GM23338 (cell line): ENCODE measurements around the gene TMEM135. TPM values are rescaled to one million over a fixed set of nuclear protein-coding genes. Genes with fewer than 3 reads are reported as not detected.
A peak's percentile ranks its signal among the peaks of the same experiment; 100 is the strongest.

Experiments used
- ATAC-seq: fragments of 200-7000 bp; cut with Tn5 transposase; 3 replicates; pipeline ENCODE4 v1.9.1; 2020
- DNase-seq: peaks from one replicate; pipeline ENCODE4 v3.0.0-alpha.2; 2015; ENCODE audit warnings: low spot score
- H2AFZ ChIP-seq: fragments of 200-600 bp; sonication (generic); 2 replicates; pipeline ENCODE4 v1.8.0; 2016; ENCODE audit warnings: antibody characterized with exemption, mild to moderate bottlenecking, moderate library complexity
- H3F3A ChIP-seq: fragments of 200-600 bp; sonication (generic); replicated peaks from 2 replicates; pipeline ENCODE4 v1.8.0; 2017; ENCODE audit warnings: antibody characterized with exemption, mixed run types, low read depth
- H3K27ac ChIP-seq: fragments of 200-600 bp; sonication (generic); 2 replicates; pipeline ENCODE4 v1.6.1; 2016; ENCODE audit warnings: low read depth
- H3K27me3 ChIP-seq: fragments of 200-600 bp; sonication (generic); 2 replicates; pipeline ENCODE4 v1.8.0; 2016; ENCODE audit warnings: mild to moderate bottlenecking, mixed run types, moderate library complexity; ENCODE audit not compliant: insufficient read depth
- H3K36me3 ChIP-seq: fragments of 200-600 bp; sonication (generic); 2 replicates; pipeline ENCODE4 v1.8.0; 2016; ENCODE audit warnings: mild to moderate bottlenecking; ENCODE audit not compliant: insufficient read depth
- H3K4me1 ChIP-seq: fragments of 200-600 bp; sonication (generic); 2 replicates; pipeline ENCODE4 v1.8.0; 2016; ENCODE audit warnings: mild to moderate bottlenecking, moderate library complexity; ENCODE audit not compliant: insufficient read depth
- H3K4me2 ChIP-seq: fragments of 200-600 bp; sonication (generic); 2 replicates; pipeline ENCODE4 v1.7.1; 2017; ENCODE audit warnings: mixed run types
- H3K4me3 ChIP-seq: fragments of 200-600 bp; sonication (generic); 2 replicates; pipeline ENCODE4 v1.6.1; 2016; ENCODE audit warnings: mixed run types
- H3K79me2 ChIP-seq: fragments of 200-600 bp; sonication (generic); replicated peaks from 2 replicates; pipeline ENCODE4 v1.8.0; 2017; ENCODE audit warnings: mild to moderate bottlenecking; ENCODE audit not compliant: insufficient read depth
- H3K9me2 ChIP-seq: fragments of 200-600 bp; sonication (generic); 2 replicates; pipeline ENCODE4 v1.8.0; 2017; ENCODE audit not compliant: insufficient read depth
- H4K20me1 ChIP-seq: fragments of 200-600 bp; sonication (generic); replicated peaks from 2 replicates; pipeline ENCODE4 v1.8.0; 2017; ENCODE audit warnings: mild to moderate bottlenecking; ENCODE audit not compliant: insufficient read depth
- H3K27ac Mint-ChIP-seq: 2 replicates; pipeline ENCODE4 v1.8.0; 2020; ENCODE audit warnings: inconsistent platforms, mild to moderate bottlenecking, moderate library complexity, mixed read lengths
- H3K27me3 Mint-ChIP-seq: 3 replicates; pipeline ENCODE4 v1.8.0; 2022; ENCODE audit warnings: low read depth, mild to moderate bottlenecking, moderate library complexity, mixed read lengths, inconsistent platforms; ENCODE audit not compliant: insufficient read depth, poor library complexity
- H3K36me3 Mint-ChIP-seq: 3 replicates; pipeline ENCODE4 v1.8.0; 2021; ENCODE audit warnings: low read depth, mild to moderate bottlenecking, inconsistent platforms, moderate library complexity, mixed read lengths
- H3K4me1 Mint-ChIP-seq: 3 replicates; pipeline ENCODE4 v1.8.0; 2020; ENCODE audit warnings: mild to moderate bottlenecking, inconsistent platforms, mixed read lengths
- H3K4me3 Mint-ChIP-seq: 3 replicates; pipeline ENCODE4 v1.8.0; 2021; ENCODE audit warnings: moderate library complexity, mild to moderate bottlenecking, inconsistent platforms, mixed read lengths
- H3K9me3 Mint-ChIP-seq: 3 replicates; pipeline ENCODE4 v1.8.0; 2020; ENCODE audit warnings: moderate library complexity, mild to moderate bottlenecking, inconsistent platforms, mixed read lengths
- CREB1 ChIP-seq: fragments of 250-450 bp; sonication (Bioruptor Pico); IDR thresholded peaks from 2 replicates; pipeline ENCODE4 v1.5.0; 2020; ENCODE audit warnings: low read depth, mild to moderate bottlenecking, moderate library complexity
- NANOG ChIP-seq: IDR thresholded peaks from 2 replicates; pipeline ENCODE4 v1.6.1; 2016; ENCODE audit warnings: antibody characterized with exemption, borderline replicate concordance
- STAT1 ChIP-seq: IDR thresholded peaks from one replicate; pipeline ENCODE4 v1.6.1; 2016; ENCODE audit warnings: antibody characterized with exemption; ENCODE audit not compliant: unreplicated experiment
- ZNF331 ChIP-seq: fragments of 250-450 bp; sonication (Bioruptor Pico); IDR thresholded peaks from 2 replicates; pipeline ENCODE4 v1.5.0; 2020; ENCODE audit warnings: low read depth, mild to moderate bottlenecking, moderate library complexity
- polyA plus RNA-seq: library from polyadenylated mRNA; unstranded; fragments of >200 nt; fragmentation: Nextera tagmentation; extraction: Ambion mirVana; gene quantifications from 2 replicates; pipeline ENCODE4 v1.2.1, GENCODE V29; 2016
- total RNA-seq: library from RNA; depleted of rRNA; stranded (reverse); fragments of >200 nt; shearing (Covaris generic); gene quantifications from 2 replicates; pipeline ENCODE4 v1.2.3, GENCODE V29; 2014
- TF ChIP-seq, protein P1 (sequence below), 2 experiments: fragments of 200-600 bp in 1 of 2; sonication (generic) in 1 of 2; conservative IDR thresholded peaks; 2 replicates each; pipeline versions ENCODE4 v1.5.1 to v1.6.1; 2016 to 2017; ENCODE audit warnings: antibody characterized with exemption in 2 of 2, low read depth in 2 of 2, mild to moderate bottlenecking in 2 of 2, moderate library complexity in 1 of 2
- TF ChIP-seq, protein P2 (sequence below): fragments of 250-450 bp; sonication (Bioruptor Pico); IDR thresholded peaks from 2 replicates; pipeline ENCODE4 v1.5.0; 2020; ENCODE audit warnings: mild to moderate bottlenecking, moderate library complexity

Gene TMEM135
- total and polyA plus RNA-seq, 2 experiments from 2014 or later: 23.4 to 49.9 TPM

DNA sequence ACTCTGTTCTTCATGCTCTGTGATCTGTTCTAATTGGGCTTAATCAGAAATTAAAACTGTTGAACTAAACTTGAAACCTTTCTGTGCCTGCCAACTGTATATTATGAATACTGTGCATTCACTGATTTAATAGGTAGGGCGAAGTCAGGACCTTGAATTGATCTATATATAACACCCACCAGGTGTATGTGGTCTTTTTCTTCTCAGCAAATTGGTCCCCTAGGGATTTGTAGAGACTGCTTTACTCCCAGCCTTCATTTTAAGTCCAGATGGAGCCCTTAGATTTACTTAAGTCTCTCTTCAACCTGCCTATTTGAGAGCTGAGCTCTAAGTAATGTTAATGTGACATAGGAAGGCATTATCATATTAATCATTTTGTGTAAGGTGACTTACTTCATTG is 257.5 kb downstream of the TMEM135 start (continued):
- TF ChIP-seq, protein P1, sequence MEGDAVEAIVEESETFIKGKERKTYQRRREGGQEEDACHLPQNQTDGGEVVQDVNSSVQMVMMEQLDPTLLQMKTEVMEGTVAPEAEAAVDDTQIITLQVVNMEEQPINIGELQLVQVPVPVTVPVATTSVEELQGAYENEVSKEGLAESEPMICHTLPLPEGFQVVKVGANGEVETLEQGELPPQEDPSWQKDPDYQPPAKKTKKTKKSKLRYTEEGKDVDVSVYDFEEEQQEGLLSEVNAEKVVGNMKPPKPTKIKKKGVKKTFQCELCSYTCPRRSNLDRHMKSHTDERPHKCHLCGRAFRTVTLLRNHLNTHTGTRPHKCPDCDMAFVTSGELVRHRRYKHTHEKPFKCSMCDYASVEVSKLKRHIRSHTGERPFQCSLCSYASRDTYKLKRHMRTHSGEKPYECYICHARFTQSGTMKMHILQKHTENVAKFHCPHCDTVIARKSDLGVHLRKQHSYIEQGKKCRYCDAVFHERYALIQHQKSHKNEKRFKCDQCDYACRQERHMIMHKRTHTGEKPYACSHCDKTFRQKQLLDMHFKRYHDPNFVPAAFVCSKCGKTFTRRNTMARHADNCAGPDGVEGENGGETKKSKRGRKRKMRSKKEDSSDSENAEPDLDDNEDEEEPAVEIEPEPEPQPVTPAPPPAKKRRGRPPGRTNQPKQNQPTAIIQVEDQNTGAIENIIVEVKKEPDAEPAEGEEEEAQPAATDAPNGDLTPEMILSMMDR (conservative IDR thresholded peaks at IDR 0.05; ENCODE audit: low read depth in 2 of 2): no peak
- TF ChIP-seq, protein P2, sequence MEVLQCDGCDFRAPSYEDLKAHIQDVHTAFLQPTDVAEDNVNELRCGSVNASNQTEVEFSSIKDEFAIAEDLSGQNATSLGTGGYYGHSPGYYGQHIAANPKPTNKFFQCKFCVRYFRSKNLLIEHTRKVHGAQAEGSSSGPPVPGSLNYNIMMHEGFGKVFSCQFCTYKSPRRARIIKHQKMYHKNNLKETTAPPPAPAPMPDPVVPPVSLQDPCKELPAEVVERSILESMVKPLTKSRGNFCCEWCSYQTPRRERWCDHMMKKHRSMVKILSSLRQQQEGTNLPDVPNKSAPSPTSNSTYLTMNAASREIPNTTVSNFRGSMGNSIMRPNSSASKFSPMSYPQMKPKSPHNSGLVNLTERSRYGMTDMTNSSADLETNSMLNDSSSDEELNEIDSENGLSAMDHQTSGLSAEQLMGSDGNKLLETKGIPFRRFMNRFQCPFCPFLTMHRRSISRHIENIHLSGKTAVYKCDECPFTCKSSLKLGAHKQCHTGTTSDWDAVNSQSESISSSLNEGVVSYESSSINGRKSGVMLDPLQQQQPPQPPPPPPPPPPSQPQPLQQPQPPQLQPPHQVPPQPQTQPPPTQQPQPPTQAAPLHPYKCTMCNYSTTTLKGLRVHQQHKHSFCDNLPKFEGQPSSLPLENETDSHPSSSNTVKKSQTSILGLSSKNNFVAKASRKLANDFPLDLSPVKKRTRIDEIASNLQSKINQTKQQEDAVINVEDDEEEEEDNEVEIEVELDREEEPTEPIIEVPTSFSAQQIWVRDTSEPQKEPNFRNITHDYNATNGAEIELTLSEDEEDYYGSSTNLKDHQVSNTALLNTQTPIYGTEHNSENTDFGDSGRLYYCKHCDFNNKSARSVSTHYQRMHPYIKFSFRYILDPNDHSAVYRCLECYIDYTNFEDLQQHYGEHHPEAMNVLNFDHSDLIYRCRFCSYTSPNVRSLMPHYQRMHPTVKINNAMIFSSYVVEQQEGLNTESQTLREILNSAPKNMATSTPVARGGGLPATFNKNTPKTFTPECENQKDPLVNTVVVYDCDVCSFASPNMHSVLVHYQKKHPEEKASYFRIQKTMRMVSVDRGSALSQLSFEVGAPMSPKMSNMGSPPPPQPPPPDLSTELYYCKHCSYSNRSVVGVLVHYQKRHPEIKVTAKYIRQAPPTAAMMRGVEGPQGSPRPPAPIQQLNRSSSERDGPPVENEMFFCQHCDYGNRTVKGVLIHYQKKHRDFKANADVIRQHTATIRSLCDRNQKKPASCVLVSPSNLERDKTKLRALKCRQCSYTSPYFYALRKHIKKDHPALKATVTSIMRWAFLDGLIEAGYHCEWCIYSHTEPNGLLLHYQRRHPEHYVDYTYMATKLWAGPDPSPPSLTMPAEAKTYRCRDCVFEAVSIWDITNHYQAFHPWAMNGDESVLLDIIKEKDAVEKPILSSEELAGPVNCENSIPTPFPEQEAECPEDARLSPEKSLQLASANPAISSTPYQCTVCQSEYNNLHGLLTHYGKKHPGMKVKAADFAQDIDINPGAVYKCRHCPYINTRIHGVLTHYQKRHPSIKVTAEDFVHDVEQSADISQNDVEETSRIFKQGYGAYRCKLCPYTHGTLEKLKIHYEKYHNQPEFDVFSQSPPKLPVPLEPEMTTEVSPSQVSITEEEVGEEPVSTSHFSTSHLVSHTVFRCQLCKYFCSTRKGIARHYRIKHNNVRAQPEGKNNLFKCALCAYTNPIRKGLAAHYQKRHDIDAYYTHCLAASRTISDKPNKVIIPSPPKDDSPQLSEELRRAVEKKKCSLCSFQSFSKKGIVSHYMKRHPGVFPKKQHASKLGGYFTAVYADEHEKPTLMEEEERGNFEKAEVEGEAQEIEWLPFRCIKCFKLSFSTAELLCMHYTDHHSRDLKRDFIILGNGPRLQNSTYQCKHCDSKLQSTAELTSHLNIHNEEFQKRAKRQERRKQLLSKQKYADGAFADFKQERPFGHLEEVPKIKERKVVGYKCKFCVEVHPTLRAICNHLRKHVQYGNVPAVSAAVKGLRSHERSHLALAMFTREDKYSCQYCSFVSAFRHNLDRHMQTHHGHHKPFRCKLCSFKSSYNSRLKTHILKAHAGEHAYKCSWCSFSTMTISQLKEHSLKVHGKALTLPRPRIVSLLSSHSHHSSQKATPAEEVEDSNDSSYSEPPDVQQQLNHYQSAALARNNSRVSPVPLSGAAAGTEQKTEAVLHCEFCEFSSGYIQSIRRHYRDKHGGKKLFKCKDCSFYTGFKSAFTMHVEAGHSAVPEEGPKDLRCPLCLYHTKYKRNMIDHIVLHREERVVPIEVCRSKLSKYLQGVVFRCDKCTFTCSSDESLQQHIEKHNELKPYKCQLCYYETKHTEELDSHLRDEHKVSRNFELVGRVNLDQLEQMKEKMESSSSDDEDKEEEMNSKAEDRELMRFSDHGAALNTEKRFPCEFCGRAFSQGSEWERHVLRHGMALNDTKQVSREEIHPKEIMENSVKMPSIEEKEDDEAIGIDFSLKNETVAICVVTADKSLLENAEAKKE (CRISPR knock-in tag): no peak
- TF ChIP-seq STAT1 (no peak), NANOG (no peak)

DNA sequence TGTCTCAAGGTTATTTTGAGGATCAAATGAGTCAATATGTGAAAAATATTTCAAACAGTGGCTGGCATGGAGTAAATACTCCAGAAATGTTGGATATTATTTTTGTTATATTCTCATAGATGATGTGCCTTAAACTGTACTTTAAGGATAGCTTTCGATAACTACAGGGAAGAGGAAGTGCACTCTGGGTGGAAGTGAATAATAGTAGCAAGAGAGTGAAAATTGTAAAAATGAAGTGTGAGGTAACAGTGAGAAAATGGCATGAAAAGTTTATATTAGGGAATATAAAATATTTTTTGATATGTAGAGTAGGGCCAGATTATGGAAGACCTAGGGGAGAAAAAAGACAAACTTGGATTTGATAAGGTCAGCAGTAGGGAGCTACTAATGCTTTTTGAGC is 258.9 kb downstream of the TMEM135 start:
- ATAC-seq (no peak), DNase-seq (no peak)
- Histone ChIP-seq H3K36me3 (no peaks in the 10 kb centered on the region), H3K4me3 (no peak overlapping the region), H3K27me3 (no peaks in the 10 kb centered on the region), H3K79me2 (no peaks in the 10 kb centered on the region), H3K4me1 (peaks cover 62% of the 10 kb centered on the region), H4K20me1 (no peaks in the 10 kb centered on the region), H3F3A (no peaks in the 10 kb centered on the region), H3K27ac (no peak overlapping the region), H3K4me2 (no peak overlapping the region), H2AFZ (no peak overlapping the region), H3K9me2 (no peaks in the 10 kb centered on the region)
- no peaks in the 10 kb centered on the region for H3K9me3 Mint-ChIP-seq
- H3K27ac Mint-ChIP-seq: peak overlapping the region; percentile 35; the same call in 1 of the 2 replicates
- H3K4me1 Mint-ChIP-seq: peaks cover 61% of the 10 kb centered on the region
- H3K4me3 Mint-ChIP-seq: no peak overlapping the region
- peaks cover 2% of the 10 kb centered on the region for H3K27me3 Mint-ChIP-seq
- H3K36me3 Mint-ChIP-seq: no peaks in the 10 kb centered on the region
- TF ChIP-seq, protein P2 (CRISPR knock-in tag): no peak
- TF ChIP-seq CREB1 (CRISPR knock-in tag): no peak
- TF ChIP-seq STAT1: no peak
- TF ChIP-seq ZNF331: no peak
